H1 (cell line): ENCODE data around the gene COLEC11. TPM values are rescaled to one million over a fixed set of nuclear protein-coding genes. Genes with fewer than 3 reads are reported as not detected.

Experiments
- CTCF ChIA-PET: fragments of 300-600 bp; sonication (Branson Sonifier 250); formaldehyde crosslinking; loops from one replicate; lab custom pipeline; 2021; ENCODE audit not compliant: partially characterized antibody; lab: Charles Lee
- POLR2A ChIA-PET: fragments of 300-600 bp; sonication (Branson Sonifier 250); formaldehyde crosslinking; loops from one replicate; lab custom pipeline; 2021; ENCODE audit warnings: inconsistent platforms; ENCODE audit not compliant: partially characterized antibody; lab: Charles Lee
- DNase-seq, 2 experiments: peaks; one replicate each; pipeline versions ENCODE4 v3.0.0 to v3.0.0-alpha.2; 2010 to 2022; ENCODE audit warnings: low spot score in 2 of 2, low read depth in 1 of 2, mixed read lengths in 1 of 2
- FAIRE-seq: peaks from 2 replicates; lab custom pipeline; 2011; peaks lifted over from hg19 to GRCh38; lab: Jason Lieb, UNC
- H2AFZ ChIP-seq: 2 replicates; pipeline ENCODE4 v1.8.1; 2012; ENCODE audit warnings: low read length, inconsistent platforms
- H2AK5ac ChIP-seq: 2 replicates; pipeline ENCODE4 v1.6.1; 2013; ENCODE audit warnings: low read depth, low read length
- H2BK120ac ChIP-seq: replicated peaks from 2 replicates; pipeline ENCODE3; 2013; ENCODE audit warnings: low read depth, low read length, inconsistent platforms
- H2BK12ac ChIP-seq: 2 replicates; pipeline ENCODE4 v1.6.1; 2013; ENCODE audit warnings: low read depth, low read length
- H2BK15ac ChIP-seq: 2 replicates; pipeline ENCODE4 v1.6.1; 2013; ENCODE audit warnings: low read length
- H2BK20ac ChIP-seq: 2 replicates; pipeline ENCODE4 v1.6.1; 2013; ENCODE audit warnings: low read length
- H2BK5ac ChIP-seq: 2 replicates; pipeline ENCODE4 v1.6.1; 2013; ENCODE audit warnings: low read depth, low read length
- H3K14ac ChIP-seq: 2 replicates; pipeline ENCODE4 v1.6.1; 2013; ENCODE audit warnings: inconsistent platforms; ENCODE audit not compliant: insufficient read length
- H3K18ac ChIP-seq: 2 replicates; pipeline ENCODE4 v1.6.1; 2013; ENCODE audit warnings: low read length; ENCODE audit errors: extremely low read depth
- H3K23ac ChIP-seq: 2 replicates; pipeline ENCODE4 v1.6.1; 2013; ENCODE audit warnings: inconsistent platforms; ENCODE audit not compliant: insufficient read length
- H3K23me2 ChIP-seq: 2 replicates; pipeline ENCODE4 v1.6.1; 2013; ENCODE audit warnings: low read depth, low read length
- H3K27ac ChIP-seq: 2 replicates; pipeline ENCODE4 v1.6.1; 2011; ENCODE audit warnings: low read depth, low read length, inconsistent platforms
- H3K27me3 ChIP-seq, 4 experiments: replicated peaks in 1 of 4; 1 replicate in 1 of 4; 2 replicates in 3 of 4; pipeline versions ENCODE4 v1.6.1 to v1.8.1; 2011 to 2013; ENCODE audit warnings: low read length in 3 of 4, mild to moderate bottlenecking in 3 of 4, inconsistent platforms in 2 of 4, mixed read lengths in 2 of 4, moderate library complexity in 1 of 4; ENCODE audit not compliant: control insufficient read depth in 3 of 4, insufficient read depth in 3 of 4; ENCODE audit errors: extremely low read depth in 1 of 4
- H3K36me3 ChIP-seq, 4 experiments: 2 replicates each; pipeline versions ENCODE4 v1.6.1 to v1.8.1; 2011 to 2013; ENCODE audit warnings: mild to moderate bottlenecking in 4 of 4, low read length in 3 of 4, moderate library complexity in 2 of 4, control low read depth in 1 of 4, inconsistent platforms in 1 of 4; ENCODE audit not compliant: insufficient read depth in 4 of 4, control insufficient read depth in 2 of 4
- H3K4ac ChIP-seq: replicated peaks from 2 replicates; pipeline ENCODE3; 2013; ENCODE audit warnings: low read length, low read depth, mixed read lengths, inconsistent platforms; ENCODE audit not compliant: insufficient read length
- H3K4me1 ChIP-seq, 4 experiments: replicated peaks in 1 of 4; 1 replicate in 1 of 4; 2 replicates in 3 of 4; pipeline versions ENCODE4 v1.6.1 to v1.8.1; 2011 to 2013; ENCODE audit warnings: low read length in 3 of 4, inconsistent platforms in 2 of 4, mixed read lengths in 1 of 4; ENCODE audit not compliant: insufficient read depth in 4 of 4, control insufficient read depth in 3 of 4
- H3K4me2 ChIP-seq, 2 experiments: 2 replicates each; pipeline versions ENCODE4 v1.6.1 to v1.8.1; 2011 to 2013; ENCODE audit warnings: low read depth in 2 of 2, low read length in 2 of 2, control low read depth in 1 of 2, inconsistent platforms in 1 of 2, mild to moderate bottlenecking in 1 of 2; ENCODE audit not compliant: insufficient read depth in 1 of 2
- H3K4me3 ChIP-seq, 4 experiments: fragments of 200-600, 300-600 bp in 1 of 4; sonication (generic), shearing (Covaris generic), sonication (Bioruptor Twin) in 1 of 4; 2 replicates each; pipeline versions ENCODE4 v1.5.1 to v1.8.1; 2011 to 2016; ENCODE audit warnings: low read length in 4 of 4, low read depth in 3 of 4, control low read depth in 2 of 4, inconsistent platforms in 2 of 4, mild to moderate bottlenecking in 2 of 4, mixed read lengths in 1 of 4, moderate library complexity in 1 of 4; ENCODE audit not compliant: insufficient read depth in 2 of 4; ENCODE audit errors: extremely low read depth in 1 of 4
- H3K56ac ChIP-seq: replicated peaks from 2 replicates; pipeline ENCODE3; 2013; ENCODE audit warnings: low read depth, mild to moderate bottlenecking, mixed read lengths, low read length, inconsistent platforms; ENCODE audit not compliant: insufficient read length
- H3K79me1 ChIP-seq: 2 replicates; pipeline ENCODE4 v1.6.1; 2013; ENCODE audit warnings: low read depth, low read length, control low read depth
- H3K79me2 ChIP-seq, 2 experiments: 2 replicates each; pipeline versions ENCODE4 v1.6.1 to v1.8.1; 2012 to 2013; ENCODE audit warnings: low read length in 2 of 2, mild to moderate bottlenecking in 2 of 2, inconsistent platforms in 1 of 2; ENCODE audit not compliant: insufficient read depth in 2 of 2, control insufficient read depth in 1 of 2
- H3K9ac ChIP-seq, 4 experiments: replicated peaks in 1 of 4; 1 replicate in 1 of 4; 2 replicates in 3 of 4; pipeline versions ENCODE4 v1.6.1 to v1.8.1; 2011 to 2013; ENCODE audit warnings: low read depth in 3 of 4, low read length in 3 of 4, control low read depth in 2 of 4, mild to moderate bottlenecking in 2 of 4, moderate library complexity in 2 of 4, inconsistent platforms in 1 of 4; ENCODE audit errors: extremely low read depth in 1 of 4
- H3K9me3 ChIP-seq, 2 experiments: 2 replicates each; pipeline versions ENCODE4 v1.6.1 to v1.8.1; 2012 to 2013; ENCODE audit warnings: mild to moderate bottlenecking in 2 of 2, moderate library complexity in 2 of 2, control low read depth in 1 of 2, inconsistent platforms in 1 of 2, low read depth in 1 of 2, low read length in 1 of 2, mixed read lengths in 1 of 2; ENCODE audit not compliant: insufficient read depth in 2 of 2
- H4K20me1 ChIP-seq, 2 experiments: replicated peaks in 1 of 2; 2 replicates each; pipeline versions ENCODE3 to v1.8.1; 2011 to 2013; ENCODE audit warnings: inconsistent platforms in 2 of 2, low read length in 2 of 2, mild to moderate bottlenecking in 1 of 2; ENCODE audit not compliant: insufficient read depth in 2 of 2, control insufficient read depth in 1 of 2
- H4K5ac ChIP-seq: 2 replicates; pipeline ENCODE4 v1.6.1; 2013; ENCODE audit warnings: low read length, low read depth, mixed read lengths, inconsistent platforms; ENCODE audit not compliant: insufficient read length
- H4K8ac ChIP-seq: 2 replicates; pipeline ENCODE4 v1.8.0; 2013; ENCODE audit warnings: mild to moderate bottlenecking, moderate library complexity, low read length, inconsistent platforms; ENCODE audit not compliant: insufficient read depth; ENCODE audit errors: extremely low read depth
- H4K91ac ChIP-seq: replicated peaks from 2 replicates; pipeline ENCODE3; 2013; ENCODE audit warnings: low read length, mixed read lengths, inconsistent platforms; ENCODE audit not compliant: insufficient read length
- KDM1A ChIP-seq: fragments of 200-600, 300-600 bp; sonication (generic); IDR thresholded peaks from 2 replicates; pipeline ENCODE4 v1.7.1; 2016; ENCODE audit warnings: mild to moderate bottlenecking, low read length, borderline replicate concordance
- KDM4A ChIP-seq: IDR thresholded peaks from one replicate; pipeline ENCODE4 v1.7.1; 2012; ENCODE audit warnings: low read depth, mild to moderate bottlenecking, moderate library complexity, low read length, inconsistent platforms; ENCODE audit not compliant: severe bottlenecking
- TCF12 ChIP-seq: IDR thresholded peaks from 2 replicates; pipeline ENCODE4 v1.6.1; 2011; ENCODE audit warnings: low read depth, mild to moderate bottlenecking, low read length
- WGBS, 2 experiments: shearing (Covaris generic) in 1 of 2; methylation state at CpG; one replicate each; pipeline versions ENCODE4 v1.1.6 to v1.1.7; 2013 to 2015; ENCODE audit warnings: low lambda C conversion rate in 2 of 2, mixed read lengths in 2 of 2, inconsistent platforms in 1 of 2, low coverage in 1 of 2, missing lambda C conversion rate in 1 of 2; ENCODE audit not compliant: insufficient replicate concordance in 2 of 2, insufficient coverage in 1 of 2, insufficient read length in 1 of 2; ENCODE audit errors: extremely low coverage in 1 of 2, missing lambda C conversion rate in 1 of 2; 5-methylcytosine and 5-hydroxymethylcytosine counted together
- polyA plus RNA-seq, 7 experiments: library from polyadenylated mRNA; depleted of rRNA in 3 of 7; stranded (reverse) in 5 of 7; unstranded in 2 of 7; fragments of >200 nt in 5 of 7; fragments of 200-250 nt in 2 of 7; gene quantifications; 1 replicate in 5 of 7; 2 replicates in 1 of 7; 4 replicates in 1 of 7; pipeline versions ENCODE4 v1.2.1 to v1.2.3, GENCODE V29; 2011 to 2013; ENCODE audit warnings: missing spikeins in 2 of 7, mixed read lengths in 2 of 7
- total RNA-seq: library from RNA; stranded (reverse); fragmentation: NEBNext Ultra II Directional; extraction: Animal tissue kit (Norgen Biotek cat#: 25700); gene quantifications from 2 replicates; pipeline ENCODE4 v1.2.1, GENCODE V29; 2021

COLEC11 gene
- total and polyA plus RNA-seq, 2 of the 8 experiments (the other 6 are each of a cell fraction or from before 2014, with no cell fraction given): 0.47 to 0.80 TPM

DNA sequence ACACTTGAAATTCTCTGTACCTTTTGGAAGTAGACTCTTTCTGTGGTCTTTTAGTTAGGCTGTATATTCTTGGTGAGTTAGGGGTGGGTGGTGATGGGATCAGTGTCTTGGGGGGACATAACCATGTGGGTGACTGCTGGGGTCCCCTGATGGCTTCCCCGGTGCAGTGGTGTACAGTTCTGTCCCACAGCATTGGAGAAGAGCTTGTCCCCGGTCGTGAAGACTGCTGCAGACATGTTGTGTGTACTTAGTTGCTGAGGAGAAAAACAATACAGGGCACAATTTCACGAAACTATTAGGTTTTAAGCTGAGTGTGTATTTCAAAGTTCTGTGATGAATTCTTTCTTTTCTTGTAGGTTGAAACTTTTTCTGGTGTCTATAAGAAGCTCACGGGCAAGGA is 14.5 kb upstream of the COLEC11 start:
- H4K20me1 ChIP-seq: peaks cover 35 to 36% of the 10 kb centered on the region in 2 experiments
- no peak overlapping the region for H2BK5ac ChIP-seq
- peaks cover 7 to 60% of the 10 kb centered on the region in 2 experiments for H3K79me2 ChIP-seq
- no peak overlapping the region for H2BK20ac ChIP-seq
- no peak overlapping the region for H4K91ac ChIP-seq
- H3K23ac ChIP-seq: no peak overlapping the region
- H2BK12ac ChIP-seq: no peak overlapping the region
- TF ChIP-seq KDM4A (no peak), TCF12 (no peak), KDM1A (no peak)
- CTCF ChIA-PET: interaction anchor here (0.9 to 1.3 kb wide), 3 partner anchors 8 to 48 kb away, joined by 3 to 7 read pairs (median 3); no protein-coding TSS in a partner anchor
- H3K4me3 ChIP-seq: no peak overlapping the region
- 94% methylated on average over 5 of the region's 5 CpGs; no CpG with 5 or more reads in 1 of the 2 experiments for WGBS, 2 experiments
- H2BK120ac ChIP-seq: no peak overlapping the region
- peaks cover 38 to 88% (median 66%) of the 10 kb centered on the region in 4 experiments for H3K36me3 ChIP-seq
- no peak overlapping the region for H4K8ac ChIP-seq
- no peak overlapping the region for H4K5ac ChIP-seq
- no peaks in the 10 kb centered on the region for H3K9me3 ChIP-seq
- POLR2A ChIA-PET: interaction anchor here (0.8 to 17.0 kb wide), 11 partner anchors 10 to 125 kb away, joined by 3 to 373 read pairs (median 3); partner anchors contain the start of genes COLEC11 and RNASEH1
- H3K23me2 ChIP-seq: peaks cover 4% of the 10 kb centered on the region
- peaks cover 0 to 4% (median 2%) of the 10 kb centered on the region in 4 experiments; a peak in 2 of 7 replicates for H3K4me1 ChIP-seq
- DNase-seq (no peak), FAIRE-seq (no peak)
- no peak overlapping the region for H3K56ac ChIP-seq
- H3K27me3 ChIP-seq: no peaks in the 10 kb centered on the region
- H2AFZ ChIP-seq: no peak overlapping the region
- no peak overlapping the region for H3K14ac ChIP-seq
- H3K4ac ChIP-seq: no peak overlapping the region
- H3K27ac ChIP-seq: no peak overlapping the region
- no peak overlapping the region for H2BK15ac ChIP-seq
- no peak overlapping the region for H3K4me2 ChIP-seq
- peaks cover 2% of the 10 kb centered on the region; the same call in 1 of the 2 replicates for H3K79me1 ChIP-seq
- no peak overlapping the region for H3K9ac ChIP-seq
- H3K18ac ChIP-seq: no peak overlapping the region
- H2AK5ac ChIP-seq: no peak overlapping the region
